Esophagus muscularis mucosa (tissue), 4 donors: ENCODE results near the gene SPPL3. TPM values are rescaled to one million over a fixed set of nuclear protein-coding genes. Genes with fewer than 3 reads are reported as not detected.

ENCODE experiments used
- DNase-seq: peaks from one replicate; pipeline ENCODE4 v3.0.0-alpha.2; 2017; ENCODE audit errors: extremely low spot score
- H3K27ac ChIP-seq, 4 donors: fragments of 200-600 bp; sonication (generic); replicated peaks in 1 of 4; 1 replicate in 3 of 4; 2 replicates in 1 of 4; pipeline ENCODE4 v1.5.1; 2016 to 2019; ENCODE audit warnings: mild to moderate bottlenecking in 1 of 4
- H3K27me3 ChIP-seq, 4 donors: fragments of 200-600 bp; sonication (generic); one replicate each; pipeline versions ENCODE4 v1.5.1 to v1.6.0; 2016 to 2019
- H3K36me3 ChIP-seq, 4 donors: fragments of 200-600 bp; sonication (generic); one replicate each; pipeline ENCODE4 v1.5.1; 2016 to 2019
- H3K4me1 ChIP-seq, 4 donors: fragments of 200-600 bp; sonication (generic); one replicate each; pipeline ENCODE4 v1.5.1; 2016 to 2019
- H3K4me3 ChIP-seq, 4 donors: fragments of 200-600 bp; sonication (generic); 1 replicate in 2 of 4; 2 replicates in 2 of 4; pipeline ENCODE4 v1.5.1; 2016 to 2019; ENCODE audit warnings: mild to moderate bottlenecking in 4 of 4, moderate library complexity in 1 of 4
- H3K9me3 ChIP-seq, 4 donors: fragments of 200-600 bp; sonication (generic); 1 replicate in 3 of 4; 2 replicates in 1 of 4; pipeline ENCODE4 v1.5.1; 2016 to 2019
- EP300 ChIP-seq: sonication (generic); formaldehyde crosslinking; IDR thresholded peaks from one replicate; pipeline ENCODE4 v1.6.1; 2017; ENCODE audit warnings: antibody characterized with exemption
- POLR2A ChIP-seq: fragments of 450-650 bp; IDR thresholded peaks from one replicate; pipeline ENCODE4 v1.6.1; 2017; ENCODE audit warnings: antibody characterized with exemption, moderate library complexity, mild to moderate bottlenecking, low read depth
- POLR2AphosphoS5 ChIP-seq, 2 donors: sonication (generic); formaldehyde crosslinking; IDR thresholded peaks; one replicate each; pipeline ENCODE4 v1.6.1; 2017; ENCODE audit warnings: antibody characterized with exemption in 2 of 2
- WGBS: methylation state at CpG from one replicate; pipeline ENCODE4 v1.1.5; 2018; 5-methylcytosine and 5-hydroxymethylcytosine counted together
- intact Hi-C: fragments of 100-400 bp; cut with DNase I; formaldehyde crosslinking; loops from one replicate; pipeline ENCODE4 v1.15.1; 2023
- total RNA-seq, 4 donors: library from RNA; depleted of rRNA; stranded (reverse); fragments of >200 nt; gene quantifications; one replicate each; pipeline versions ENCODE4 v1.1.0 to v1.2.1, GENCODE V29; 2016
- TF ChIP-seq, protein P1 (sequence below), 3 experiments: fragments of 200-600 bp in 2 of 3; fragments of 450-650 bp in 1 of 3; sonication (generic) in 2 of 3; IDR thresholded peaks; one replicate each; pipeline ENCODE4 v1.5.1; 2017 to 2019; ENCODE audit warnings: antibody characterized with exemption in 3 of 3, mild to moderate bottlenecking in 2 of 3, moderate library complexity in 1 of 3

Gene SPPL3
- total RNA-seq, 4 donors from 2014 or later: 18.4 to 32.1 (median 21.8) TPM

DNA sequence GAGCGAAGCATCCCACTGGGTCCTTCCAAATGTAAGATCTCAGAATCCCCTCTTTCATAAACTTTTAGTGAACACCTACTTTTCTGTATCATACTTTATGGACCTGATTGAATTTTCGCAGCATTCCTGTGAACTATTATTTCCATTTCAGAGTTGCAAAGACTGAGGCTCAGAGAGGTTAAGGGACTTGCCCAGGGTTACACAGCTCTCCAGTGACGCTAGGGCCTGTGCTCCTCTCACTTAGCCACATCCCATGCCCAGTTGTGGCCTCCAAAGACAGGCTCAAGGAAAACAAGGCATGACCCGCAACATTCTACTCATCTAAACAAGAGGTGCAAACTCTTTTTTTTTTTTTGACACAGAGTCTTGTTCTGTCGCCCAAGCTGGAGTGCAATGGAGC, 25.9 kb upstream of the SPPL3 start:
- 91% methylated on average over 5 of the region's 5 CpGs for WGBS
- intact Hi-C loops: no loop called here
- DNase-seq: no peak
- H3K4me3 ChIP-seq: no peak overlapping the region
- no peak overlapping the region for H3K27ac ChIP-seq
- no peaks in the 10 kb centered on the region for H3K36me3 ChIP-seq
- no peaks in the 10 kb centered on the region for H3K27me3 ChIP-seq
- TF ChIP-seq EP300: no peak
- no peak for TF ChIP-seq POLR2A
- no peak for TF ChIP-seq POLR2AphosphoS5 (IDR thresholded peaks at IDR 0.05)
- TF ChIP-seq, protein P1, sequence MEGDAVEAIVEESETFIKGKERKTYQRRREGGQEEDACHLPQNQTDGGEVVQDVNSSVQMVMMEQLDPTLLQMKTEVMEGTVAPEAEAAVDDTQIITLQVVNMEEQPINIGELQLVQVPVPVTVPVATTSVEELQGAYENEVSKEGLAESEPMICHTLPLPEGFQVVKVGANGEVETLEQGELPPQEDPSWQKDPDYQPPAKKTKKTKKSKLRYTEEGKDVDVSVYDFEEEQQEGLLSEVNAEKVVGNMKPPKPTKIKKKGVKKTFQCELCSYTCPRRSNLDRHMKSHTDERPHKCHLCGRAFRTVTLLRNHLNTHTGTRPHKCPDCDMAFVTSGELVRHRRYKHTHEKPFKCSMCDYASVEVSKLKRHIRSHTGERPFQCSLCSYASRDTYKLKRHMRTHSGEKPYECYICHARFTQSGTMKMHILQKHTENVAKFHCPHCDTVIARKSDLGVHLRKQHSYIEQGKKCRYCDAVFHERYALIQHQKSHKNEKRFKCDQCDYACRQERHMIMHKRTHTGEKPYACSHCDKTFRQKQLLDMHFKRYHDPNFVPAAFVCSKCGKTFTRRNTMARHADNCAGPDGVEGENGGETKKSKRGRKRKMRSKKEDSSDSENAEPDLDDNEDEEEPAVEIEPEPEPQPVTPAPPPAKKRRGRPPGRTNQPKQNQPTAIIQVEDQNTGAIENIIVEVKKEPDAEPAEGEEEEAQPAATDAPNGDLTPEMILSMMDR (IDR thresholded peaks at IDR 0.05): no peak
- no peaks in the 10 kb centered on the region for H3K4me1 ChIP-seq
- no peaks in the 10 kb centered on the region for H3K9me3 ChIP-seq

DNA sequence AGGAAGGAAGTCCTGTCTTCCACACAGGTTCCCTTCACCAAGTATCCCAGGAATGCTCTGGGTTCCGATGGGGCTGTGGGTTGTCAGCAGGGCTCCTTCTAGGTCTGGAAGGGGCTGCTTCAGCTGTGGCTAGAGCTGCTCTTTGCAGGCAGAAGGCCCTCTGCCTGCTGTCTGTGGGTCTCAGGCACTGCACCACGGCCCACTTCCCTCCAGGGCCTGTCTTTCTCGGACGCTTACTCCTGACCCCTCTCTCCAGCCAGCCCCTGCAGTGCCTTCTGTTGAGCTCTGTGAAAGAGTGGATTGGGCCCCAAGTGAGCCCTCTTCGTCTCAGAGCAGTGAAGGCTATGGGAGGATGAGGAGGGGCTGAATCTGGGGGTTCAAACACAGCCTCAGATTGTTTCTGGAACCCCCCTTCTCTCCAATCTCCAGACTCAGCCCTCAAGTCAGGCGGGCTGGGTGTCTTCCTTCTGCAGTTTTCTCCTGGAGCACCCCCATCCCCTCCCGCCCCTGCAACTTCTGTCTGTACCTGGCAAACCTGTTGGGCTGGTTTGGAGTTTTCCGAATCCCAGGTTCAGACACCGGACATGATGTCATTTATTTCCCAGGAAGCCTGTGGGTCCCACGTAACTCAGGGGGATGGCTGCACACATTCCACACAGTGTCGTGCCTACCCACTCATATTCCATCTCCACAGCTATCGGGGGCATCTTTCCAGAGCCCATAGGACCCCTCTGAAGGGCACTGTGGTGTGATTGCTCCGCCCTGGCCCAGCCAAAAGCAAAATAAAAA, 24.9 kb upstream of the SPPL3 start:
- 81% methylated on average over 13 of the region's 13 CpGs for WGBS
- DNase-seq: no peak
- H3K4me3 ChIP-seq: no peak overlapping the region
- H3K27me3 ChIP-seq: no peaks in the 10 kb centered on the region
- H3K27ac ChIP-seq: no peak overlapping the region
- no peaks in the 10 kb centered on the region for H3K9me3 ChIP-seq
- TF ChIP-seq, protein P1 (IDR thresholded peaks at IDR 0.05): no peak
- no peak for TF ChIP-seq POLR2A
- no peak for TF ChIP-seq EP300
- TF ChIP-seq POLR2AphosphoS5 (IDR thresholded peaks at IDR 0.05): no peak
- intact Hi-C loops: no loop called here
- H3K36me3 ChIP-seq: no peaks in the 10 kb centered on the region
- no peaks in the 10 kb centered on the region for H3K4me1 ChIP-seq

DNA sequence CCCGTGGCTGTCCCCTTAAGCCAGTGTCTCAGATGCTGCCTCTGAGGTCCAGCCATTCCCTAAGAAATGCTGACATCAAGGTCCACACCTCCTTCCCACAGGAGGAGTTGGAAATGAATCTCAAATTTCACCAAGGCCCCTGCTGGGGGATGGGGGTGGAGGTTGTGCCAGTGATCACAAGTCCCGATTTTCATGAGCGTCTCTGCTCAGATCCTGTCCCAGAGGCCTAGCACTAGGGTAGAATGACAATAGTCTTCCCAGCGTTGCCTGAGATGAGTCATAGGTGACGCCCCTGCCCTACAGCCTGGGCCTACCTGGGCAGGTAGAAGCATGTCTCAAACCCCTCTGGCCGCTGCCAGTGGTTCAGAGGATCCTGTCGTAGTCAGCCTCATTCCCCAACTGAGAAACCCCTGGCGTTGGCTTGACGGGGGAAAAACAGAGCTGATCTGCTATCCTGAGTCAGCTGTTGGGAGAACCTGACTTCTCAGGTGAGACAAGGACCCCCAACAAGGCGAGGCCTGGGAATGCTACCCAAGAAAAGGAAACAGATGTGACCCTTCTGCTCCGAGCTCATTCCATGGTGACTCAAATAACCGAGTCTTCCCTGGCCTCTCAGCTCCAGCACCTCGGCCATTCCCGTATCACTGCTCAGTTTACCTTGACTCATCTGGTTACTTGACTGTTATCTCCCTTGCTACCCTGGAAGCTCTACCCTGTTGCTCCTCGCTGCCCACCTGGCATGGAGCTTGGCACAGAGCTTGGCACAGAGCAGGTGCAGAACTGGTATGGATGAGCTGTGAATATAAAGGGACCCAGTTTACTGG, 21.8 kb upstream of the SPPL3 start:
- TF ChIP-seq EP300 (no peak), POLR2A (no peak), POLR2AphosphoS5 (IDR thresholded peaks at IDR 0.05) (no peak)
- TF ChIP-seq, protein P1 (IDR thresholded peaks at IDR 0.05): no peak
- H3K4me3 ChIP-seq: no peak overlapping the region
- WGBS: 74% methylated on average over 15 of the region's 15 CpGs
- no peaks in the 10 kb centered on the region for H3K36me3 ChIP-seq
- H3K27ac ChIP-seq: no peak overlapping the region
- no peaks in the 10 kb centered on the region for H3K9me3 ChIP-seq
- DNase-seq: no peak
- no peaks in the 10 kb centered on the region for H3K4me1 ChIP-seq
- H3K27me3 ChIP-seq: no peaks in the 10 kb centered on the region
- intact Hi-C loops: no loop called here

DNA sequence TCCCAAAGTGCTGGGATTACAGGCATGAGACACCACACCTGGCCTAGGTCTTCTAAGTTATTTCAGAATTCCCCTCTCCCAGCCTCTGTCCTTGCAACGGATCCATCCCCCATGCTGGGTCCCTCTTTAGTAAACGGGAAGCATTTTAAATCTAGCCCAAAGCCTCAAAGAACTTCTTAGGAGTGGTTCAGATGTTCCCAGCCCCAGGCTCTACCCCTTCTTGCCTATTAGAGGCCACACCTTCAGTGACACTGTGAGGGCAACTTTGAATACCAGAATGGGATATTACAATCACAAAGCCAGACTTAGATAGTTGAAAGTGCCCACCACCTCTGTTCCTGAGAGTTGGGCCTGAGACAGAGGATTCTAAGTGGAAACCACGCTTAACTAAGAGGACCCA, 18.1 kb upstream of the SPPL3 start:
- intact Hi-C loops: no loop called here
- DNase-seq: no peak

DNA sequence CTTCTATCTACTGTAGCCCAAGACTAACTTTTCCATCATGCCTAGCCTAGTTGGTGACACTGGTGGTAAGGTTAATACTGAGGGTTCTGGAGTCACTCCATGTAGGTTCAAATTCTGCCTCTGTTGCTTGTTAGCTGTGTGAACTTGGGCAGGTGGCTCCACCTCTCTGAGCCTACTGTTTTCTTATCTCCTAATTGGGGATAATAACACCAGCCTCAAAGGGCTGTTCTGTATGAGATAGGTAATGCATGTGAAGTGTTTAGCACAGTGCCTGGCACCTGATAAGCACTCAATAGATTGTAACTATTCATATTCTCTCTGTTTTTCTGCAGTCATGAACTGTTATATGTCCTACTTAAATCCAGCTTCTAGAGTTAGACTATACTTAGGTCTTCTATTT, 17.5 kb upstream of the SPPL3 start:
- Histone ChIP-seq H3K27ac (no peak overlapping the region), H3K4me1 (no peaks in the 10 kb centered on the region), H3K27me3 (no peaks in the 10 kb centered on the region), H3K9me3 (peaks cover 0 to 18% (median 16%) of the 10 kb centered on the region in 4 donors), H3K4me3 (no peak overlapping the region), H3K36me3 (no peaks in the 10 kb centered on the region)
- intact Hi-C loops: no loop called here
- no peak for TF ChIP-seq EP300
- TF ChIP-seq POLR2A: no peak
- no peak for TF ChIP-seq POLR2AphosphoS5 (IDR thresholded peaks at IDR 0.05)
- TF ChIP-seq, protein P1 (IDR thresholded peaks at IDR 0.05): no peak
- DNase-seq: no peak

More for the DNA sequence above, 18.1 kb upstream of the SPPL3 start:
- H3K4me1 ChIP-seq: no peaks in the 10 kb centered on the region
- no peaks in the 10 kb centered on the region for H3K36me3 ChIP-seq
- 70% methylated on average over 3 of the region's 3 CpGs for WGBS
- H3K4me3 ChIP-seq: no peak overlapping the region
- no peak overlapping the region for H3K27ac ChIP-seq
- peaks cover 0 to 17% (median 15%) of the 10 kb centered on the region in 4 donors for H3K9me3 ChIP-seq
- TF ChIP-seq POLR2A: no peak
- H3K27me3 ChIP-seq: no peaks in the 10 kb centered on the region
